Neural cell (in vitro differentiated cells): ENCODE results near the gene GALNT1. TPM values are rescaled to one million over a fixed set of nuclear protein-coding genes. Genes with fewer than 3 reads are reported as not detected.

Experiments
- H2AFZ ChIP-seq: fragments of 200-600, 300-800 bp; sonication (generic), shearing (Covaris generic); 2 replicates; pipeline ENCODE4 v1.6.0; 2014; ENCODE audit warnings: low read depth, mild to moderate bottlenecking, antibody characterized with exemption, low read length, moderate library complexity
- H3F3A ChIP-seq: fragments of 200-600 bp; shearing (Covaris generic); 2 replicates; pipeline ENCODE4 v1.6.1; 2016; ENCODE audit warnings: mild to moderate bottlenecking, moderate library complexity, mixed read lengths, antibody characterized with exemption, low read length; ENCODE audit not compliant: insufficient read depth, poor library complexity, severe bottlenecking
- H3K27ac ChIP-seq: fragments of 200-600, 300-800 bp; sonication (generic), shearing (Covaris generic); 2 replicates; pipeline ENCODE4 v1.5.1; 2014; ENCODE audit warnings: mild to moderate bottlenecking, low read length, moderate library complexity
- H3K27me3 ChIP-seq: fragments of 300-800, 200-600 bp; sonication (generic), shearing (Covaris generic); 2 replicates; pipeline ENCODE4 v1.6.0; 2014; ENCODE audit warnings: mild to moderate bottlenecking, low read depth, low read length, moderate library complexity; ENCODE audit not compliant: insufficient read depth
- H3K36me3 ChIP-seq: fragments of 300-800, 200-600 bp; sonication (generic), shearing (Covaris generic); 2 replicates; pipeline ENCODE4 v1.5.1; 2014; ENCODE audit warnings: mild to moderate bottlenecking, antibody characterized with exemption, low read length, moderate library complexity; ENCODE audit not compliant: insufficient read depth
- H3K4me2 ChIP-seq: fragments of 300-800, 200-600 bp; sonication (generic), shearing (Covaris generic); 2 replicates; pipeline ENCODE4 v1.6.0; 2014; ENCODE audit warnings: mild to moderate bottlenecking, low read length
- H3K4me3 ChIP-seq: fragments of 300-800, 200-600 bp; sonication (generic), shearing (Covaris generic); 2 replicates; pipeline ENCODE4 v1.5.1; 2014; ENCODE audit warnings: mild to moderate bottlenecking, low read length, moderate library complexity
- H3K79me2 ChIP-seq: fragments of 200-600 bp; shearing (Covaris generic); replicated peaks from 2 replicates; pipeline ENCODE4 v1.6.0; 2014; ENCODE audit warnings: mild to moderate bottlenecking, low read length, moderate library complexity; ENCODE audit not compliant: insufficient read depth
- H3K9ac ChIP-seq: fragments of 300-800, 200-600 bp; sonication (generic), shearing (Covaris generic); 2 replicates; pipeline ENCODE4 v1.6.1; 2016; ENCODE audit warnings: mild to moderate bottlenecking, low read length, mixed read lengths
- H3K9me2 ChIP-seq: fragments of 200-600 bp; shearing (Covaris generic); 2 replicates; pipeline ENCODE4 v1.6.1; 2016; ENCODE audit warnings: mild to moderate bottlenecking, low read length, mixed read lengths; ENCODE audit not compliant: insufficient read depth
- H3K9me3 ChIP-seq: fragments of 200-600, 300-800 bp; sonication (generic), shearing (Covaris generic); 2 replicates; pipeline ENCODE4 v1.6.1; 2016; ENCODE audit warnings: mild to moderate bottlenecking, mixed run types, low read length, moderate library complexity, mixed read lengths
- H4K20me1 ChIP-seq: fragments of 200-600 bp; shearing (Covaris generic); 2 replicates; pipeline ENCODE4 v1.6.1; 2016; ENCODE audit warnings: mild to moderate bottlenecking, mixed run types; ENCODE audit not compliant: insufficient read depth
- CTCF ChIP-seq: fragments of 450-650 bp; IDR thresholded peaks from 2 replicates; pipeline ENCODE4 v1.5.1; 2014; ENCODE audit warnings: antibody characterized with exemption, mild to moderate bottlenecking, moderate library complexity; ENCODE audit not compliant: poor library complexity, severe bottlenecking
- EP300 ChIP-seq: fragments of 450-650 bp; conservative IDR thresholded peaks from 2 replicates; pipeline ENCODE4 v1.6.1; 2014; ENCODE audit warnings: antibody characterized with exemption, mild to moderate bottlenecking, moderate library complexity; ENCODE audit not compliant: poor library complexity, severe bottlenecking
- EZH2 ChIP-seq: fragments of 200-600, 300-800 bp; shearing (Covaris generic), sonication (generic); IDR thresholded peaks from 2 replicates; pipeline ENCODE4 v1.6.1; 2014; ENCODE audit warnings: antibody characterized with exemption, low read length, borderline replicate concordance, mild to moderate bottlenecking; ENCODE audit not compliant: insufficient read depth, poor library complexity, severe bottlenecking
- MXI1 ChIP-seq: fragments of 450-650 bp; conservative IDR thresholded peaks from 2 replicates; pipeline ENCODE4 v1.6.1; 2014; ENCODE audit warnings: antibody characterized with exemption, mild to moderate bottlenecking; ENCODE audit not compliant: poor library complexity, severe bottlenecking
- POLR2AphosphoS5 ChIP-seq: IDR thresholded peaks from 2 replicates; pipeline ENCODE4 v1.6.1; 2012
- RAD21 ChIP-seq: fragments of 450-650 bp; conservative IDR thresholded peaks from 2 replicates; pipeline ENCODE4 v1.6.1; 2014; ENCODE audit warnings: antibody characterized with exemption, mild to moderate bottlenecking, moderate library complexity
- REST ChIP-seq: IDR thresholded peaks from 2 replicates; pipeline ENCODE4 v1.6.1; 2012; ENCODE audit warnings: borderline replicate concordance
- SMC3 ChIP-seq: fragments of 450-650 bp; conservative IDR thresholded peaks from 2 replicates; pipeline ENCODE4 v1.6.1; 2014; ENCODE audit warnings: antibody characterized with exemption, mild to moderate bottlenecking, moderate library complexity; ENCODE audit not compliant: poor library complexity
- TAF1 ChIP-seq: IDR thresholded peaks from 2 replicates; pipeline ENCODE4 v1.6.1; 2012; ENCODE audit warnings: low read depth
- polyA plus RNA-seq: library from polyadenylated mRNA; depleted of rRNA; stranded (reverse); fragments of >200 nt; gene quantifications from 2 replicates; pipeline ENCODE4 v1.2.3, GENCODE V29; 2014

Gene GALNT1
- polyA plus RNA-seq, 1 donor from 2014 or later = 103 TPM

- H3K9ac ChIP-seq = peak overlapping the region; percentile 71
- H3K9me3 ChIP-seq = no peaks in the 10 kb centered on the region
- H4K20me1 ChIP-seq = peaks cover 6% of the 10 kb centered on the region
- H3K9me2 ChIP-seq = no peaks in the 10 kb centered on the region
- H3K27me3 ChIP-seq = no peaks in the 10 kb centered on the region
- no peak overlapping the region for H2AFZ ChIP-seq
- TF ChIP-seq MXI1 (peak; percentile 62), SMC3 (no peak), TAF1 (no peak), RAD21 (no peak), EP300 (no peak), CTCF (no peak), REST (peak; percentile 30), POLR2AphosphoS5 (no peak), EZH2 (no peak)
- peak overlapping the region; percentile 25 for H3K27ac ChIP-seq
- H3K36me3 ChIP-seq = no peaks in the 10 kb centered on the region
- no peaks in the 10 kb centered on the region for H3F3A ChIP-seq
- peak overlapping the region; percentile 85 for H3K4me3 ChIP-seq
- peaks cover 57% of the 10 kb centered on the region for H3K79me2 ChIP-seq
- peak overlapping the region; percentile 97 for H3K4me2 ChIP-seq
Measured at GRCh38 chr18:35581898-35582641, 530 bp downstream of the GALNT1 start.

- Histone ChIP-seq H3K4me3 (peak overlapping the region; percentile 85), H3K9me2 (no peaks in the 10 kb centered on the region), H3K27me3 (no peaks in the 10 kb centered on the region), H2AFZ (no peak overlapping the region), H3K9me3 (no peaks in the 10 kb centered on the region), H3K4me2 (peak overlapping the region; percentile 97), H3K9ac (peak overlapping the region; percentile 71), H4K20me1 (peaks cover 6% of the 10 kb centered on the region), H3K27ac (peak overlapping the region; percentile 39), H3F3A (no peaks in the 10 kb centered on the region), H3K36me3 (no peaks in the 10 kb centered on the region), H3K79me2 (peaks cover 67% of the 10 kb centered on the region)
- no peak for TF ChIP-seq TAF1
- no peak for TF ChIP-seq CTCF
- TF ChIP-seq EP300 = no peak
- TF ChIP-seq MXI1 = no peak
- TF ChIP-seq POLR2AphosphoS5 = no peak
- TF ChIP-seq REST = no peak
- no peak for TF ChIP-seq RAD21
- no peak for TF ChIP-seq EZH2
- no peak for TF ChIP-seq SMC3
Measured at GRCh38 chr18:35582899-35583558, 1.5 kb downstream of the GALNT1 start.
